HG03108 (cell line): ENCODE data around the gene PIP4K2C.
"Not testable (repeated sequence)": the region's sequence is repeated elsewhere in the genome, so short reads cannot be mapped to it uniquely, and the experiment has no call there.

Source experiments
- ATAC-seq: cut with Tn5 transposase; IDR thresholded peaks from one replicate; pipeline ENCODE4 v1.9.1; 2021; ENCODE audit warnings: moderate library complexity; ENCODE audit not compliant: unreplicated experiment

Gene PIP4K2C

GRCh38 chr12:57558864-57559263, 32.1 kb upstream of the PIP4K2C start:
- no peak for ATAC-seq

GRCh38 chr12:57560516-57560915, 30.5 kb upstream of the PIP4K2C start:
- no peak for ATAC-seq

GRCh38 chr12:57561117-57561516, 29.9 kb upstream of the PIP4K2C start:
- not testable (repeated sequence) for ATAC-seq

GRCh38 chr12:57563358-57563757, 27.6 kb upstream of the PIP4K2C start:
- no peak for ATAC-seq

- ATAC-seq: no peak
These were observed 26.7 kb upstream of the PIP4K2C start for GRCh38 chr12:57564178-57564740.

GRCh38 chr12:57568838-57569237, 22.2 kb upstream of the PIP4K2C start:
- ATAC-seq: no peak

- ATAC-seq: no peak
These were observed 21.1 kb upstream of the PIP4K2C start for GRCh38 chr12:57569858-57570257.

- not testable (repeated sequence) for ATAC-seq
These were observed 20.6 kb upstream of the PIP4K2C start for GRCh38 chr12:57570438-57570837.

GRCh38 chr12:57571926-57572762, 18.8 kb upstream of the PIP4K2C start:
- ATAC-seq: no peak

- ATAC-seq: no peak
These were observed 16.2 kb upstream of the PIP4K2C start for GRCh38 chr12:57574795-57575194.

GRCh38 chr12:57575771-57576612, 15.0 kb upstream of the PIP4K2C start:
- no peak for ATAC-seq

- ATAC-seq: no peak
These were observed 14.3 kb upstream of the PIP4K2C start for GRCh38 chr12:57576613-57577160.

- no peak for ATAC-seq
These were observed 12.8 kb upstream of the PIP4K2C start for GRCh38 chr12:57577981-57578758.

- ATAC-seq: no peak
These were observed 12.0 kb upstream of the PIP4K2C start for GRCh38 chr12:57579011-57579410.

GRCh38 chr12:57579677-57580465, 11.1 kb upstream of the PIP4K2C start:
- no peak for ATAC-seq

GRCh38 chr12:57580466-57580795, 10.6 kb upstream of the PIP4K2C start:
- ATAC-seq: no peak

GRCh38 chr12:57581802-57582201, 9.2 kb upstream of the PIP4K2C start:
- no peak for ATAC-seq

GRCh38 chr12:57582440-57582839, 8.6 kb upstream of the PIP4K2C start:
- no peak for ATAC-seq

- peak; percentile 86 for ATAC-seq
These were observed 7.8 kb upstream of the PIP4K2C start for GRCh38 chr12:57583008-57583831.
